ENCODE results near the gene RPS16.

Gene RPS16

DNA sequence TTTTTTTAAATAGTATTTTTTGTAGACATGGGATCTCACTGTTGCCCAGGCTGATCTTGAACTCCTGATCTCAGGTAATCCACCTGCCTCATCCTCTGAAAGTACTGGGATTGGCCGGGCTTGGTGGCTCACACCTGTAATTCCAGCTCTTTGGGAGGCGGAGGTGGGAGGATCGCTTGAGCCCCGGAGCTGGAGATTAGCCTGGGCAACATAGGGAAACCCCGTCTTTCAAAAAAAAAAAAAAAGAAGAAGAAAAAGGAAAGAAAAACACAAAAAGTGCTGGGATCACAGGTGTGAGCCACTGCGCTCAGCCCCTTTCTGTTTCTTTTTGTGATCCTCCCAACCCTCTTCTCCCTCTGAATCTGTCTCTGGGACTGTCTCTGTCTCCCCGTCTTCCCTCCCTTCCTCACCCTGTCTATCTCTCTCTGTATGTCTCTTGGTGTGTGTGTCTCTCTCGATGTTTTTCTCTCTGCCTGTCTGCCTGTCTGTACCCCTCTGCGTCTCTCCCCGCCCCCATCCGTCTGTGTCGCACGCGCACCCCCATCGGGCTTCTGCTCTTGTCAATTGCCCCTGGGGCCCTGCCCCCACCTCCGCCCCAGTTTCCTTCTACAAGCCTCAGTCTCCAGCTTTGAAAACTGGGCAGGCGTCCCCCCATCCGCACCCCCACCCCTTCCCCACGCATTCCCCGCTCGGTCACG lies 29.6 kb downstream of the RPS16 start (continued):
- TF ChIP-seq ZSCAN30 (tag by site-specific recombination; IDR thresholded peaks at IDR 0.05) (no peak), HOXD13 (CRISPR knock-in tag; IDR thresholded peaks at IDR 0.05; ENCODE audit: borderline replicate concordance) (no peak), ZNF335 (tag by site-specific recombination; conservative IDR thresholded peaks at IDR 0.05) (peak; percentile 96), ZNF830 (tag by site-specific recombination; IDR thresholded peaks at IDR 0.05; ENCODE audit: low read depth) (no peak), ZNF157 (tag by site-specific recombination; IDR thresholded peaks at IDR 0.05) (peak; percentile 46), ZNF175 (tag by site-specific recombination; IDR thresholded peaks at IDR 0.05) (no peak), ZNF132 (tag by site-specific recombination; IDR thresholded peaks at IDR 0.05; ENCODE audit: borderline replicate concordance) (no peak), ZNF621 (tag by site-specific recombination; IDR thresholded peaks at IDR 0.05) (no peak), BCL11B (tag by site-specific recombination; IDR thresholded peaks at IDR 0.05; ENCODE audit: low read depth) (peak; percentile 86; the same call in 1 of the 2 replicates), KLF7 (tag by site-specific recombination; IDR thresholded peaks at IDR 0.05; ENCODE audit: borderline replicate concordance) (peak; percentile 80), ZNF610 (tag by site-specific recombination; IDR thresholded peaks at IDR 0.05; ENCODE audit: borderline replicate concordance) (no peak), ZNF174 (tag by site-specific recombination; IDR thresholded peaks at IDR 0.05) (no peak), ZFP37 (tag by site-specific recombination; IDR thresholded peaks at IDR 0.05) (no peak), ZNF112 (tag by site-specific recombination; IDR thresholded peaks at IDR 0.05) (no peak), ZNF354C (tag by site-specific recombination; IDR thresholded peaks at IDR 0.05; ENCODE audit: borderline replicate concordance, low read depth) (no peak), ZBTB17 (tag by site-specific recombination; IDR thresholded peaks at IDR 0.05) (peak; percentile 75), ZNF292 (tag by site-specific recombination; IDR thresholded peaks at IDR 0.05; ENCODE audit: borderline replicate concordance, low read depth) (no peak), ZNF707 (tag by site-specific recombination; IDR thresholded peaks at IDR 0.05) (no peak), ZNF777 (tag by site-specific recombination; IDR thresholded peaks at IDR 0.05; ENCODE audit: borderline replicate concordance) (peak; percentile 54; the same call in 1 of the 2 replicates), ZNF248 (tag by site-specific recombination; IDR thresholded peaks at IDR 0.05) (no peak), ZNF10 (tag by site-specific recombination; IDR thresholded peaks at IDR 0.05) (no peak), PRDM1 (tag by site-specific recombination; IDR thresholded peaks at IDR 0.05) (peak; percentile 73), ZNF19 (tag by site-specific recombination; IDR thresholded peaks at IDR 0.05; ENCODE audit: low read depth) (no peak), KLF10 (tag by site-specific recombination; IDR thresholded peaks at IDR 0.05) (no peak), REPIN1 (tag by site-specific recombination; IDR thresholded peaks at IDR 0.05; ENCODE audit: low read depth) (no peak), ZNF341 (tag by site-specific recombination; IDR thresholded peaks at IDR 0.05; ENCODE audit: low read depth) (peak; percentile 39; the same call in 1 of the 2 replicates)
- TF ChIP-seq, protein P1, sequence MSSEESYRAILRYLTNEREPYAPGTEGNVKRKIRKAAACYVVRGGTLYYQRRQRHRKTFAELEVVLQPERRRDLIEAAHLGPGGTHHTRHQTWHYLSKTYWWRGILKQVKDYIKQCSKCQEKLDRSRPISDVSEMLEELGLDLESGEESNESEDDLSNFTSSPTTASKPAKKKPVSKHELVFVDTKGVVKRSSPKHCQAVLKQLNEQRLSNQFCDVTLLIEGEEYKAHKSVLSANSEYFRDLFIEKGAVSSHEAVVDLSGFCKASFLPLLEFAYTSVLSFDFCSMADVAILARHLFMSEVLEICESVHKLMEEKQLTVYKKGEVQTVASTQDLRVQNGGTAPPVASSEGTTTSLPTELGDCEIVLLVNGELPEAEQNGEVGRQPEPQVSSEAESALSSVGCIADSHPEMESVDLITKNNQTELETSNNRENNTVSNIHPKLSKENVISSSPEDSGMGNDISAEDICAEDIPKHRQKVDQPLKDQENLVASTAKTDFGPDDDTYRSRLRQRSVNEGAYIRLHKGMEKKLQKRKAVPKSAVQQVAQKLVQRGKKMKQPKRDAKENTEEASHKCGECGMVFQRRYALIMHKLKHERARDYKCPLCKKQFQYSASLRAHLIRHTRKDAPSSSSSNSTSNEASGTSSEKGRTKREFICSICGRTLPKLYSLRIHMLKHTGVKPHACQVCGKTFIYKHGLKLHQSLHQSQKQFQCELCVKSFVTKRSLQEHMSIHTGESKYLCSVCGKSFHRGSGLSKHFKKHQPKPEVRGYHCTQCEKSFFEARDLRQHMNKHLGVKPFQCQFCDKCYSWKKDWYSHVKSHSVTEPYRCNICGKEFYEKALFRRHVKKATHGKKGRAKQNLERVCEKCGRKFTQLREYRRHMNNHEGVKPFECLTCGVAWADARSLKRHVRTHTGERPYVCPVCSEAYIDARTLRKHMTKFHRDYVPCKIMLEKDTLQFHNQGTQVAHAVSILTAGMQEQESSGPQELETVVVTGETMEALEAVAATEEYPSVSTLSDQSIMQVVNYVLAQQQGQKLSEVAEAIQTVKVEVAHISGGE (tag by site-specific recombination; conservative IDR thresholded peaks at IDR 0.05; ENCODE audit: low read depth): no peak; the same call in 1 of the 2 replicates
- TF ChIP-seq, protein P2, sequence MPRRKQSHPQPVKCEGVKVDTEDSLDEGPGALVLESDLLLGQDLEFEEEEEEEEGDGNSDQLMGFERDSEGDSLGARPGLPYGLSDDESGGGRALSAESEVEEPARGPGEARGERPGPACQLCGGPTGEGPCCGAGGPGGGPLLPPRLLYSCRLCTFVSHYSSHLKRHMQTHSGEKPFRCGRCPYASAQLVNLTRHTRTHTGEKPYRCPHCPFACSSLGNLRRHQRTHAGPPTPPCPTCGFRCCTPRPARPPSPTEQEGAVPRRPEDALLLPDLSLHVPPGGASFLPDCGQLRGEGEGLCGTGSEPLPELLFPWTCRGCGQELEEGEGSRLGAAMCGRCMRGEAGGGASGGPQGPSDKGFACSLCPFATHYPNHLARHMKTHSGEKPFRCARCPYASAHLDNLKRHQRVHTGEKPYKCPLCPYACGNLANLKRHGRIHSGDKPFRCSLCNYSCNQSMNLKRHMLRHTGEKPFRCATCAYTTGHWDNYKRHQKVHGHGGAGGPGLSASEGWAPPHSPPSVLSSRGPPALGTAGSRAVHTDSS (tag by site-specific recombination; IDR thresholded peaks at IDR 0.05): no peak
- TF ChIP-seq, protein P3, sequence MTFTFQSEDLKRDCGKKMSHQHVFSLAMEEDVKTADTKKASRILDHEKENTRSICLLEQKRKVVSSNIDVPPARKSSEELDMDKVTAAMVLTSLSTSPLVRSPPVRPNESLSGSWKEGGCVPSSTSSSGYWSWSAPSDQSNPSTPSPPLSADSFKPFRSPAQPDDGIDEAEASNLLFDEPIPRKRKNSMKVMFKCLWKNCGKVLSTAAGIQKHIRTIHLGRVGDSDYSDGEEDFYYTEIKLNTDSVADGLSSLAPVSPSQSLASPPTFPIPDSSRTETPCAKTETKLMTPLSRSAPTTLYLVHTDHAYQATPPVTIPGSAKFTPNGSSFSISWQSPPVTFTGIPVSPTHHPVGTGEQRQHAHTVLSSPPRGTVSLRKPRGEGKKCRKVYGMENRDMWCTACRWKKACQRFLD (tag by site-specific recombination; IDR thresholded peaks at IDR 0.05): no peak
- TF ChIP-seq, protein P4, sequence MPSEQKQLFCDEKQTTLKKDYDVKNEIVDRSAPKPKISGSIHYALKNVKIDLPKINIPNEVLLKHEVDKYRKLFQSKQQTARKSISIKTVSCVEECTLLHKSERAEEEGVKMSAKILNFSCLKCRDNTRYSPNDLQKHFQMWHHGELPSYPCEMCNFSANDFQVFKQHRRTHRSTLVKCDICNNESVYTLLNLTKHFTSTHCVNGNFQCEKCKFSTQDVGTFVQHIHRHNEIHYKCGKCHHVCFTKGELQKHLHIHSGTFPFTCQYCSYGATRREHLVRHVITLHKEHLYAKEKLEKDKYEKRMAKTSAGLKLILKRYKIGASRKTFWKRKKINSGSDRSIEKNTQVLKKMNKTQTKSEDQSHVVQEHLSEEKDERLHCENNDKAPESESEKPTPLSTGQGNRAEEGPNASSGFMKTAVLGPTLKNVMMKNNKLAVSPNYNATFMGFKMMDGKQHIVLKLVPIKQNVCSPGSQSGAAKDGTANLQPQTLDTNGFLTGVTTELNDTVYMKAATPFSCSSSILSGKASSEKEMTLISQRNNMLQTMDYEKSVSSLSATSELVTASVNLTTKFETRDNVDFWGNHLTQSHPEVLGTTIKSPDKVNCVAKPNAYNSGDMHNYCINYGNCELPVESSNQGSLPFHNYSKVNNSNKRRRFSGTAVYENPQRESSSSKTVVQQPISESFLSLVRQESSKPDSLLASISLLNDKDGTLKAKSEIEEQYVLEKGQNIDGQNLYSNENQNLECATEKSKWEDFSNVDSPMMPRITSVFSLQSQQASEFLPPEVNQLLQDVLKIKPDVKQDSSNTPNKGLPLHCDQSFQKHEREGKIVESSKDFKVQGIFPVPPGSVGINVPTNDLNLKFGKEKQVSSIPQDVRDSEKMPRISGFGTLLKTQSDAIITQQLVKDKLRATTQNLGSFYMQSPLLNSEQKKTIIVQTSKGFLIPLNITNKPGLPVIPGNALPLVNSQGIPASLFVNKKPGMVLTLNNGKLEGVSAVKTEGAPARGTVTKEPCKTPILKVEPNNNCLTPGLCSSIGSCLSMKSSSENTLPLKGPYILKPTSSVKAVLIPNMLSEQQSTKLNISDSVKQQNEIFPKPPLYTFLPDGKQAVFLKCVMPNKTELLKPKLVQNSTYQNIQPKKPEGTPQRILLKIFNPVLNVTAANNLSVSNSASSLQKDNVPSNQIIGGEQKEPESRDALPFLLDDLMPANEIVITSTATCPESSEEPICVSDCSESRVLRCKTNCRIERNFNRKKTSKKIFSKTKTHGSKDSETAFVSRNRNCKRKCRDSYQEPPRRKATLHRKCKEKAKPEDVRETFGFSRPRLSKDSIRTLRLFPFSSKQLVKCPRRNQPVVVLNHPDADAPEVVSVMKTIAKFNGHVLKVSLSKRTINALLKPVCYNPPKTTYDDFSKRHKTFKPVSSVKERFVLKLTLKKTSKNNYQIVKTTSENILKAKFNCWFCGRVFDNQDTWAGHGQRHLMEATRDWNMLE (tag by site-specific recombination; conservative IDR thresholded peaks at IDR 0.05; ENCODE audit: low read depth): no peak
